K562 treated with DMSO at 1 percent for 12 hours (cell line): ENCODE measurements around the gene DAB1. TPM values are rescaled to one million over a fixed set of nuclear protein-coding genes. Genes with fewer than 3 reads are reported as not detected.

Experiments used
- total RNA-seq: library from RNA; unstranded; fragments of 300-600 nt; gene quantifications from 2 replicates; pipeline ENCODE4 v1.2.3, GENCODE V29; 2022; ENCODE audit not compliant: insufficient read depth

DAB1 gene
- not detected in 2 replicates for total RNA-seq

GRCh38 chr1:57423656-57424211, at the start of gene DAB1:
DAB1 (minus strand) TSS chr1:57424060; CDS start chr1:57291030, 133,030 bp downstream.

DNA sequence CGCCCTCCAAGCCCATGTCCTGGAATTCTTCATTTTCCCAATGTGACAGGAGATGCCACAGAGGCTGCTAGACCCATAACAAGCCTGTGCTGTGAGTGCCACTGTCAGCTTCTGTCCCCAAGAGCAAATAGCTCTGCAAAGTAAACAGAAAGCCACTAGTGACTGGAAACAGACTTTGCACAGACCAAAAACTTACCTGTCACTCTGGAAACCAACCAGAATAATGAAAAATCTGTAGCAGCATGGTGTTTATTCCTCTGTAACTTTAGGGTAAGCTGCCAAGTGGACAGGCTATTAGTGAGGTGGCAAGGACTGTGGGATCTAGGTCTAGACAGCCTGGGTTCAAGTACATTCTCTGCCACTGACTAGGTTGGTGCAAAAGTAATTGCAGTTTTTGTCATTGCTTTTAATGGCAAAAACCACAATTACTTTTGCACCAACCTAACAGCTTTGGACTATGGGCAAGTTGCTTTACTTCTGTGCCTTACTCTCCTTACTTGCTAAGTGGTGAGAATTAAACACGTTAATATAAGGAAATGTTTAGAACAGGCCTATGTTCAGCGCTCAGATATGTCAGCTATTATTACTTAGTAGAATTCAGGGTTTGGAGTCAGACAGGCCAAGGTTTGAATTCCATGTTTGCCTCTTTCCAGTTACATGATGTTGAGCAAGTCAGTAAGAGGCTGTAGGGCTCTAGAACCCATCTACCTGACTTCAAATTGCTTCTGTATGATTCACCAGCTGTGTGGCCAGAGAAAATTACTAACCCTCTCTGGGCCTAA, 457.8 kb downstream of the DAB1 start, which contains the start of gene C8B:
C8B (minus strand) TSS at position 100 of the 782 bp plus-strand sequence; CDS start at position 33, 67 bp downstream.

